ENCODE measurements around the gene NMRK1. TPM values are rescaled to one million over a fixed set of nuclear protein-coding genes. Genes with fewer than 3 reads are reported as not detected.

The NMRK1 gene
- polyA plus RNA-seq, 1 experiment, result 14.4 TPM

DNA sequence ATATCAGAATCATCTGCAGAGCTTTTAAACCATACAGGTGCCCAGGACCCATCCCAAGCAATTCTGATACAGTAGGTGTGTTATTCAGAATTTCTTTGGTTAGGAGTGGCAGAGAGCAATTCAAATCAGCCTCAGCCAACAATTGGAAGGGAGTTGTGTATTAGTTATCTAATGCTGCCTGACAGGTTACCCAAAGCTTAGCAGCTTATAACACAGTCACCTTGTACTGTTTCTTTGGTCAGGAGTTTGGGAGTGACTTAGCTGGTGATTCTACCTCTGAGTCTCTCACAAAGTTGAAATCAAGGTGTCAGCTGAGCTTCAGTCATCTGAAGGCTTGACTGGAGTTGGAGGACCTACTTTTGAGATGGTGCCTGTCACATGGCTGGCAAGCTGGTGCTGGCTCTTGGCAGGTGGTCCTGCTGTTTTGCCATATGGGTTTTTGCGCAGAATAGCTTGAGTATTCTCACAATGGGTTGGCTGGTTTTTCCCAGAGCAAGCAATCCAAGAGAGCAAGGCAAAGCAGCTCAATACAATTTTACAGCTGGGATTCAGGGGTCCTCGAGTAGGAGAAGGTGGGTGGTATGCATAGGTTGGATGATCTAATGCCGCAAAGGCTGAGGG is 41.1 kb downstream of the NMRK1 start:
- ChIA-PET POLR2A (interaction anchor here (1.2 kb wide), 1 partner anchor 19 kb away, joined by 3 read pairs; the partner anchor contains the start of gene CARNMT1), CTCF (interaction anchor here (1.1 to 1.3 kb wide), 3 partner anchors 18 to 274 kb away, joined by 3 to 4 read pairs (median 3); partner anchors contain the start of gene CARNMT1)
- DNase-seq (ENCODE audit: low read depth, low spot score), result no peak
- TF ChIP-seq, protein P1, sequence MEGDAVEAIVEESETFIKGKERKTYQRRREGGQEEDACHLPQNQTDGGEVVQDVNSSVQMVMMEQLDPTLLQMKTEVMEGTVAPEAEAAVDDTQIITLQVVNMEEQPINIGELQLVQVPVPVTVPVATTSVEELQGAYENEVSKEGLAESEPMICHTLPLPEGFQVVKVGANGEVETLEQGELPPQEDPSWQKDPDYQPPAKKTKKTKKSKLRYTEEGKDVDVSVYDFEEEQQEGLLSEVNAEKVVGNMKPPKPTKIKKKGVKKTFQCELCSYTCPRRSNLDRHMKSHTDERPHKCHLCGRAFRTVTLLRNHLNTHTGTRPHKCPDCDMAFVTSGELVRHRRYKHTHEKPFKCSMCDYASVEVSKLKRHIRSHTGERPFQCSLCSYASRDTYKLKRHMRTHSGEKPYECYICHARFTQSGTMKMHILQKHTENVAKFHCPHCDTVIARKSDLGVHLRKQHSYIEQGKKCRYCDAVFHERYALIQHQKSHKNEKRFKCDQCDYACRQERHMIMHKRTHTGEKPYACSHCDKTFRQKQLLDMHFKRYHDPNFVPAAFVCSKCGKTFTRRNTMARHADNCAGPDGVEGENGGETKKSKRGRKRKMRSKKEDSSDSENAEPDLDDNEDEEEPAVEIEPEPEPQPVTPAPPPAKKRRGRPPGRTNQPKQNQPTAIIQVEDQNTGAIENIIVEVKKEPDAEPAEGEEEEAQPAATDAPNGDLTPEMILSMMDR (IDR thresholded peaks at IDR 0.05; ENCODE audit: low read depth, low read length), result no peak
- H3K9me3 ChIP-seq (ENCODE audit: control insufficient read depth, insufficient read depth, low read length), result no peaks in the 10 kb centered on the region
- no peak overlapping the region for H3K27ac ChIP-seq (ENCODE audit: low read depth, low read length)
- H3K27me3 ChIP-seq (ENCODE audit: control insufficient read depth, insufficient read depth, low read length), result no peaks in the 10 kb centered on the region
- H3K4me3 ChIP-seq (ENCODE audit: low read depth, low read length), result no peak overlapping the region

DNA sequence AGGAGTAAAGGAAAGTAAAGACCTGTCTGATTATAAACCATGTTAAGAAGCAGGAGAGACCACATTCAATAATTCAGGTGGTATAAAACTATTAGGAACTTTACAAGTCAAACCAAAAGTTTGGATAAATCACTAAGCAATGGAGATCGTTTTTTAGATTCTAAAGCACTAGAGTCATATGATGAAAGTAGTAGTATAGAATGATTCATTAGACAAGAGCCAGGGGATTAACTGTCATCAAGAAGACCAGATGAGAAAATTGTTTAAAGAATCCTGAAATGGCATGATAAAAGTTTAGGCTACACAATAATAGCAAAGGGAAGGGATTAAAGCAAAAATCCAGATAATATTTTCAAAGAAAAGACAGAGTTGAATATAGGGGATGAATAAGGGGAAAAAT is 46.9 kb downstream of the NMRK1 start:
- Histone ChIP-seq H3K27me3 (ENCODE audit: control insufficient read depth, insufficient read depth, low read length) (no peaks in the 10 kb centered on the region), H3K9me3 (ENCODE audit: control insufficient read depth, insufficient read depth, low read length) (no peaks in the 10 kb centered on the region), H3K4me3 (ENCODE audit: low read depth, low read length) (no peak overlapping the region), H3K27ac (ENCODE audit: low read depth, low read length) (no peak overlapping the region)
- CTCF ChIA-PET, result interaction anchor here (0.6 to 2.4 kb wide), 2 partner anchors 14 to 269 kb away, joined by 3 to 15 read pairs; partner anchors contain the start of gene CARNMT1
- TF ChIP-seq, protein P1 (IDR thresholded peaks at IDR 0.05; ENCODE audit: low read depth, low read length), result no peak
- DNase-seq (ENCODE audit: low read depth, low spot score), result no peak
- POLR2A ChIA-PET, result no interaction called here

DNA sequence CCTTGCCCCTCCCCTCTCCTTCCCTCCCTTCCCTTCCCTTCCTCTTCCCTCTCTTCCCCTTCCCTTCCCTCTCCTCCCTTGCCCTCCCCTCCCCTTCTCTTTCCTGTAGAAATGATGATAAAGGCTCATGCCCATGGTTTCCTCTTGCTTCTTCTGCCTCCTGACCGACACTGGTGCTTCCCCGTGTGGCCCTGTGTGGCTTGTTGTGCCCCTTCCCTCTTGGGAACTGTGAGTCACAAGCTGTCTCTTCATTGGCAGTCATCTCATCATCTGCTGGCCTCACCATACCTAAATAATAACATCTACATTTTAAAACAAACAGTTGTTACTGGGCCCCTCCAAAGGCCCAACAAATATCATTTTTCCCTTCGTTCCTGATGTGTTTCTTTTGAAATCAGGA is 48.2 kb downstream of the NMRK1 start:
- DNase-seq (ENCODE audit: low read depth, low spot score), result no peak
- Histone ChIP-seq H3K27ac (ENCODE audit: low read depth, low read length) (peak overlapping the region; percentile 97), H3K27me3 (ENCODE audit: control insufficient read depth, insufficient read depth, low read length) (no peaks in the 10 kb centered on the region), H3K4me3 (ENCODE audit: low read depth, low read length) (no peak overlapping the region), H3K9me3 (ENCODE audit: control insufficient read depth, insufficient read depth, low read length) (no peaks in the 10 kb centered on the region)
- TF ChIP-seq, protein P1 (IDR thresholded peaks at IDR 0.05; ENCODE audit: low read depth, low read length), result no peak
- CTCF ChIA-PET, result interaction anchor here (0.6 to 2.4 kb wide), 2 partner anchors 12 to 177 kb away, joined by 6 to 15 read pairs; partner anchors contain the start of gene CARNMT1
- POLR2A ChIA-PET, result interaction anchor here (0.8 to 1.2 kb wide), 3 partner anchors 11 to 14 kb away, joined by 3 to 6 read pairs (median 3); partner anchors contain the start of gene CARNMT1

DNA sequence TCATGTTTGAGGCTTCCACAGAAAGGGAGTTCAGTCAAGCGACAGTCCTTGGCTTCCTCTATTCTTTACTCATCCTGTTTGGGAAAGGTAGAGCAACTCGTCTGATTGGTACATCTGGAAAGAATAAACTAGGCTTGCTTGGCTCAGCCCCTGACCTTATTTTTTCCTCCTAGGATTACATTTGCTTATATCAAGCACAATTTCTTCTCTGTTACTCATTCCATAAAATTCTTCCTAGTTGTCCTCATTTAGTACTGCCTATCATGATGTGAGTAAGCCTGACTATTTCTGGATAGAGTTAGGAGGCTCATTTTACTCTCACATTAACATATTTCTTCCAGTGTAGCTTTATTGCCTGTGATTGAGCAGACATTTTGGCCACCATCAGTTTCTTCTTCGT is 48.9 kb downstream of the NMRK1 start:
- TF ChIP-seq, protein P1 (IDR thresholded peaks at IDR 0.05; ENCODE audit: low read depth, low read length), result no peak
- Histone ChIP-seq H3K27me3 (ENCODE audit: control insufficient read depth, insufficient read depth, low read length) (no peaks in the 10 kb centered on the region), H3K27ac (ENCODE audit: low read depth, low read length) (peak overlapping the region; percentile 97), H3K4me3 (ENCODE audit: low read depth, low read length) (no peak overlapping the region), H3K9me3 (ENCODE audit: control insufficient read depth, insufficient read depth, low read length) (no peaks in the 10 kb centered on the region)
- POLR2A ChIA-PET, result interaction anchor here (0.8 to 1.2 kb wide), 3 partner anchors 10 to 15 kb away, joined by 3 to 6 read pairs (median 3); partner anchors contain the start of gene CARNMT1
- CTCF ChIA-PET, result interaction anchor here (0.8 to 2.4 kb wide), 2 partner anchors 12 to 263 kb away, joined by 3 to 15 read pairs; partner anchors contain the start of gene CARNMT1
- peak; percentile 75 for DNase-seq (ENCODE audit: low read depth, low spot score)

DNA sequence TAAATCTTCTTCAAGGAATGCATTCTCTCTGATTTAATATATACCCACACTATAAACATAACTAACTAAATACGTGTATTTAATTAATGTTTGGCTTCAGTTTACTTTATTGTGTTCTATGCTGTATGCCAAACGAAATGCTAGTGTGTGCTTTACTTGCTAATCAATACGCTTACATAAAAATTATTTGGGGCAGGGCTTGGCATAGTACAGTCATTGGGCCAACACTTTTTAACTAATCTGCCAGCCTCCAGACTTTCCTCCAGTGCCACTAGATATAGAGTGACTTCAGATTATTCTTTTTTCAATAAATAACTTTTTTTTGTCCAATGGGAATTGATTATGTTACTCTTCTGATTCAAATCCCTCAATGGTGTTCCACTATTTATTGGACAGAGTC is 51.2 kb downstream of the NMRK1 start:
- H3K27ac ChIP-seq (ENCODE audit: low read depth, low read length), result no peak overlapping the region
- ChIA-PET POLR2A (no interaction called here), CTCF (interaction anchor here (1.3 kb wide), 1 partner anchor 35 kb away, joined by 3 read pairs; no protein-coding TSS in a partner anchor)
- TF ChIP-seq, protein P1 (IDR thresholded peaks at IDR 0.05; ENCODE audit: low read depth, low read length), result no peak
- no peaks in the 10 kb centered on the region for H3K27me3 ChIP-seq (ENCODE audit: control insufficient read depth, insufficient read depth, low read length)
- H3K4me3 ChIP-seq (ENCODE audit: low read depth, low read length), result no peak overlapping the region
- DNase-seq (ENCODE audit: low read depth, low spot score), result no peak
- H3K9me3 ChIP-seq (ENCODE audit: control insufficient read depth, insufficient read depth, low read length), result no peaks in the 10 kb centered on the region
